Measurements from ENCODE around the gene DNAJB6.

DNAJB6 gene

DNA sequence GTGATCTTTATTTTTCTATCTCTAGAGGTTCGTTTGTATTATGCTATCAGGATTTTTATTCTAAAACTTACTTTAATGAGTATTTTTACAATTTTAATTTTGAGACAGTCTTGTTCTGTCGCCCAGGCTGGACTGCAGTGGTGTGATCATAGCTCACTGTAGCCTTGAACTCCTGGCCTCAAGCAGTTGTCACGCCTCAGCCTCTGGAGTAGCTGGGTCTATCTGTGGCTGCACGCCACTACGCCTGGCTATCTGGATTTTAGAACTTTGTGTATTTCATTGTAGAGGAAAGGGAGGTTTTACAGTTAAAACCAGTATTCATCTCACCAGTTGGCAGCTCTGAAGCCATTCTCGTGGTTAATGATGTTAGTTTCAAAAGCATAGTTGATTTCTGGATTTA lies 25.9 kb downstream of the DNAJB6 start:
- no peak overlapping the region for H3K4me3 ChIP-seq (ENCODE audit: control insufficient read depth, low read depth, low read length)
- TF ChIP-seq, protein P1, sequence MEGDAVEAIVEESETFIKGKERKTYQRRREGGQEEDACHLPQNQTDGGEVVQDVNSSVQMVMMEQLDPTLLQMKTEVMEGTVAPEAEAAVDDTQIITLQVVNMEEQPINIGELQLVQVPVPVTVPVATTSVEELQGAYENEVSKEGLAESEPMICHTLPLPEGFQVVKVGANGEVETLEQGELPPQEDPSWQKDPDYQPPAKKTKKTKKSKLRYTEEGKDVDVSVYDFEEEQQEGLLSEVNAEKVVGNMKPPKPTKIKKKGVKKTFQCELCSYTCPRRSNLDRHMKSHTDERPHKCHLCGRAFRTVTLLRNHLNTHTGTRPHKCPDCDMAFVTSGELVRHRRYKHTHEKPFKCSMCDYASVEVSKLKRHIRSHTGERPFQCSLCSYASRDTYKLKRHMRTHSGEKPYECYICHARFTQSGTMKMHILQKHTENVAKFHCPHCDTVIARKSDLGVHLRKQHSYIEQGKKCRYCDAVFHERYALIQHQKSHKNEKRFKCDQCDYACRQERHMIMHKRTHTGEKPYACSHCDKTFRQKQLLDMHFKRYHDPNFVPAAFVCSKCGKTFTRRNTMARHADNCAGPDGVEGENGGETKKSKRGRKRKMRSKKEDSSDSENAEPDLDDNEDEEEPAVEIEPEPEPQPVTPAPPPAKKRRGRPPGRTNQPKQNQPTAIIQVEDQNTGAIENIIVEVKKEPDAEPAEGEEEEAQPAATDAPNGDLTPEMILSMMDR (conservative IDR thresholded peaks at IDR 0.05; ENCODE audit: control insufficient read depth, insufficient read depth, low read depth, low read length): no peak
- no peak for DNase-seq (ENCODE audit: low read depth)

- TF ChIP-seq, protein P1 (conservative IDR thresholded peaks at IDR 0.05; ENCODE audit: control insufficient read depth, insufficient read depth, low read depth, low read length): no peak
- no peak for DNase-seq (ENCODE audit: low read depth)
Observed at GRCh38 chr7:157366722-157367121, 29.9 kb downstream of the DNAJB6 start.

GRCh38 chr7:157368955-157369354 lies 32.2 kb downstream of the DNAJB6 start:
- TF ChIP-seq, protein P1 (conservative IDR thresholded peaks at IDR 0.05; ENCODE audit: control insufficient read depth, insufficient read depth, low read depth, low read length): no peak
- DNase-seq (ENCODE audit: low read depth): no peak
- H3K4me3 ChIP-seq (ENCODE audit: control insufficient read depth, low read depth, low read length): no peak overlapping the region

More at GRCh38 chr7:157366722-157367121, 29.9 kb downstream of the DNAJB6 start:
- no peak overlapping the region for H3K4me3 ChIP-seq (ENCODE audit: control insufficient read depth, low read depth, low read length)

GRCh38 chr7:157370742-157371141 lies 33.9 kb downstream of the DNAJB6 start:
- TF ChIP-seq, protein P1 (conservative IDR thresholded peaks at IDR 0.05; ENCODE audit: control insufficient read depth, insufficient read depth, low read depth, low read length): no peak
- no peak overlapping the region for H3K4me3 ChIP-seq (ENCODE audit: control insufficient read depth, low read depth, low read length)
- no peak for DNase-seq (ENCODE audit: low read depth)

DNA sequence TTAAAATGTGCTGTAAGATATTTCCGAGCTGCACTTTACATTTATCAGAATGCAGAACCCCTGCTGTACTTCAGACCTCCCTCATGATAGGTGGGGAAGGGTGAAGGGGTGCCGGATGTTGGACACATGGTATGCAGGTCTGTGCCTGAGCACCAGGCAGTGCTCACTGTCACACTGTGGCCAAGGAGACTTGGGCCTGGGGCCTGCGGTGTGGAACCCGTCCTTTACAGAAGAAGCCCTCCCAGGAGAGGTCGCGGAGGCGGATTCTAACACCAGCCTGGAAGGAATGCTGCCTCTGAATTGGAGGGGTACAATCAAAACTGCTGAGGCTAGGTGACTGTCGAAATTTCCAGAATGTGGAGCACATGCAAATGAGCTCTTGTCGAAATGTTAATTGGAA lies 34.5 kb downstream of the DNAJB6 start:
- TF ChIP-seq, protein P1 (conservative IDR thresholded peaks at IDR 0.05; ENCODE audit: control insufficient read depth, insufficient read depth, low read depth, low read length): no peak
- no peak for DNase-seq (ENCODE audit: low read depth)
- H3K4me3 ChIP-seq (ENCODE audit: control insufficient read depth, low read depth, low read length): no peak overlapping the region

- no peak for DNase-seq (ENCODE audit: low read depth)
- TF ChIP-seq, protein P1 (conservative IDR thresholded peaks at IDR 0.05; ENCODE audit: control insufficient read depth, insufficient read depth, low read depth, low read length): no peak
- H3K4me3 ChIP-seq (ENCODE audit: control insufficient read depth, low read depth, low read length): no peak overlapping the region
Observed at GRCh38 chr7:157372300-157373232, 35.8 kb downstream of the DNAJB6 start.
